IMR-90 (cell line): ENCODE measurements around the gene ANKHD1. TPM values are rescaled to one million over a fixed set of nuclear protein-coding genes. Genes with fewer than 3 reads are reported as not detected.

Experiments
- ATAC-seq: fragments of 200-7000 bp; cut with Tn5 transposase; 2 replicates; pipeline ENCODE4 v1.9.1; 2020; ENCODE audit warnings: low read depth, mild to moderate bottlenecking, moderate library complexity
- BruUV-seq: library from RNA; stranded (reverse); fragments of 400-500 nt; replicated peaks from 2 replicates; lab custom pipeline; 2021; lab: Mats Ljungman, UMichigan
- CTCF ChIA-PET: fragments of 300-600 bp; formaldehyde crosslinking; extraction: SDS; loops from one replicate; lab custom pipeline; 2021; ENCODE audit warnings: antibody characterized with exemption; lab: Yijun Ruan, JAX
- POLR2A ChIA-PET: fragments of 300-600 bp; sonication (Branson Sonifier 250); formaldehyde crosslinking; loops from one replicate; lab custom pipeline; 2022; ENCODE audit warnings: antibody characterized with exemption; ENCODE audit not compliant: unreplicated experiment; lab: Charles Lee
- DNase-seq: peaks from one replicate; pipeline ENCODE4 v3.0.0; 2013
- H2AFZ ChIP-seq: replicated peaks from 2 replicates; pipeline ENCODE3; 2013; ENCODE audit warnings: low read length, mild to moderate bottlenecking; ENCODE audit not compliant: poor library complexity
- H2AK5ac ChIP-seq: 2 replicates; pipeline ENCODE4 v1.6.1; 2013; ENCODE audit warnings: low read depth, low read length, inconsistent platforms
- H2AK9ac ChIP-seq: replicated peaks from 2 replicates; pipeline ENCODE3; 2013; ENCODE audit warnings: mild to moderate bottlenecking, low read depth, low read length, moderate library complexity; ENCODE audit not compliant: poor library complexity
- H2BK120ac ChIP-seq: 2 replicates; pipeline ENCODE4 v1.6.1; 2013; ENCODE audit warnings: low read depth, low read length, inconsistent platforms
- H2BK15ac ChIP-seq: 3 replicates; pipeline ENCODE4 v1.6.1; 2013; ENCODE audit warnings: low read depth, low read length, inconsistent platforms
- H2BK20ac ChIP-seq: 2 replicates; pipeline ENCODE4 v1.6.1; 2013; ENCODE audit warnings: low read depth, mild to moderate bottlenecking, inconsistent platforms, low read length, moderate library complexity
- H2BK5ac ChIP-seq: 2 replicates; pipeline ENCODE4 v1.6.1; 2013; ENCODE audit warnings: mild to moderate bottlenecking, low read depth, low read length, inconsistent platforms; ENCODE audit not compliant: poor library complexity, severe bottlenecking
- H3K14ac ChIP-seq: replicated peaks from 2 replicates; pipeline ENCODE4 v1.6.1; 2013; ENCODE audit warnings: low read depth, low read length, inconsistent platforms
- H3K18ac ChIP-seq: 2 replicates; pipeline ENCODE4 v1.6.1; 2013; ENCODE audit warnings: low read depth, low read length, control low read depth
- H3K23ac ChIP-seq: 2 replicates; pipeline ENCODE4 v1.6.1; 2013; ENCODE audit warnings: low read depth, low read length, inconsistent platforms
- H3K27ac ChIP-seq: 2 replicates; pipeline ENCODE4 v1.5.1; 2013; ENCODE audit warnings: mild to moderate bottlenecking, control low read depth, low read length; ENCODE audit not compliant: insufficient read depth
- H3K27me3 ChIP-seq: 2 replicates; pipeline ENCODE4 v1.6.1; 2013; ENCODE audit warnings: low read length; ENCODE audit not compliant: control insufficient read depth, insufficient read depth
- H3K36me3 ChIP-seq: 2 replicates; pipeline ENCODE4 v1.6.1; 2013; ENCODE audit warnings: low read length, mixed read lengths; ENCODE audit not compliant: control insufficient read depth, insufficient read depth
- H3K4ac ChIP-seq: 2 replicates; pipeline ENCODE4 v1.6.1; 2013; ENCODE audit warnings: low read depth, low read length, inconsistent platforms
- H3K4me1 ChIP-seq: 2 replicates; pipeline ENCODE4 v1.6.1; 2013; ENCODE audit warnings: low read length, mixed read lengths; ENCODE audit not compliant: control insufficient read depth, insufficient read depth
- H3K4me2 ChIP-seq: 2 replicates; pipeline ENCODE4 v1.6.1; 2013; ENCODE audit warnings: low read depth, mild to moderate bottlenecking, control low read depth, low read length, moderate library complexity
- H3K4me3 ChIP-seq: 2 replicates; pipeline ENCODE4 v1.5.1; 2013; ENCODE audit warnings: low read depth, mild to moderate bottlenecking, control low read depth, low read length, moderate library complexity; ENCODE audit not compliant: insufficient read depth
- H3K56ac ChIP-seq: 2 replicates; pipeline ENCODE4 v1.6.1; 2013; ENCODE audit warnings: low read length, inconsistent platforms; ENCODE audit not compliant: insufficient read depth; ENCODE audit errors: extremely low read depth
- H3K79me1 ChIP-seq, 2 experiments: 2 replicates each; pipeline ENCODE4 v1.6.1; 2013; ENCODE audit warnings: low read length in 2 of 2, inconsistent platforms in 1 of 2, low read depth in 1 of 2
- H3K9ac ChIP-seq: 2 replicates; pipeline ENCODE4 v1.6.1; 2013; ENCODE audit warnings: low read depth, low read length, control low read depth
- H3K9me1 ChIP-seq: 2 replicates; pipeline ENCODE4 v1.6.1; 2013; ENCODE audit warnings: low read length, inconsistent platforms; ENCODE audit not compliant: insufficient read depth
- H3K9me3 ChIP-seq: 2 replicates; pipeline ENCODE4 v1.6.1; 2013; ENCODE audit warnings: low read length; ENCODE audit not compliant: control insufficient read depth, insufficient read depth
- H4K20me1 ChIP-seq: 2 replicates; pipeline ENCODE4 v1.6.1; 2013; ENCODE audit warnings: low read length, inconsistent platforms; ENCODE audit not compliant: insufficient read depth
- H4K5ac ChIP-seq: 2 replicates; pipeline ENCODE4 v1.6.1; 2013; ENCODE audit warnings: mild to moderate bottlenecking, low read depth, low read length, control low read depth
- H4K8ac ChIP-seq, 2 experiments: 2 replicates each; pipeline ENCODE4 v1.6.1; 2013; ENCODE audit warnings: low read depth in 2 of 2, low read length in 2 of 2, control low read depth in 1 of 2, inconsistent platforms in 1 of 2
- H4K91ac ChIP-seq: 2 replicates; pipeline ENCODE4 v1.6.1; 2013; ENCODE audit warnings: low read depth, low read length, inconsistent platforms; ENCODE audit not compliant: insufficient read depth
- CEBPB ChIP-seq: IDR thresholded peaks from 2 replicates; pipeline ENCODE4 v1.6.1; 2012; ENCODE audit warnings: low read depth, low read length, improper control_type of control experiment
- MAZ ChIP-seq: IDR thresholded peaks from 2 replicates; pipeline ENCODE4 v1.6.1; 2012; ENCODE audit warnings: low read depth, mild to moderate bottlenecking, low read length, improper control_type of control experiment, moderate library complexity, borderline replicate concordance
- MXI1 ChIP-seq: IDR thresholded peaks from 2 replicates; pipeline ENCODE4 v1.6.1; 2012; ENCODE audit warnings: low read depth, mild to moderate bottlenecking, low read length, moderate library complexity, borderline replicate concordance
- NFE2L2 ChIP-seq: fragments of 150-350 bp; IDR thresholded peaks from 2 replicates; pipeline ENCODE4 v1.6.1; 2016; ENCODE audit warnings: low read depth, mild to moderate bottlenecking, low read length
- RAD21 ChIP-seq: IDR thresholded peaks from 2 replicates; pipeline ENCODE4 v1.6.1; 2012; ENCODE audit warnings: low read length, improper control_type of control experiment
- RCOR1 ChIP-seq: IDR thresholded peaks from 2 replicates; pipeline ENCODE4 v1.6.1; 2012; ENCODE audit warnings: mild to moderate bottlenecking, low read length, improper control_type of control experiment; ENCODE audit not compliant: insufficient replicate concordance
- RFX5 ChIP-seq: IDR thresholded peaks from 2 replicates; pipeline ENCODE4 v1.8.0; 2012; ENCODE audit warnings: low read depth, mild to moderate bottlenecking, low read length, moderate library complexity
- SMC3 ChIP-seq: fragments of 150-350 bp; IDR thresholded peaks from 2 replicates; pipeline ENCODE4 v1.6.1; 2016; ENCODE audit warnings: low read depth, mild to moderate bottlenecking, antibody characterized with exemption, low read length, moderate library complexity
- WGBS, 2 experiments: methylation state at CpG; one replicate each; pipeline versions ENCODE4 v1.1.5 to v1.1.7; 2013; ENCODE audit warnings: missing lambda C conversion rate in 2 of 2; ENCODE audit not compliant: insufficient read length in 1 of 2; ENCODE audit errors: extremely low coverage in 2 of 2; 5-methylcytosine and 5-hydroxymethylcytosine counted together
- dilution Hi-C: fragments of 300-500 bp; cut with HindIII; formaldehyde crosslinking; loops from one replicate; pipeline ENCODE4 v1.14.3; 2018; ENCODE audit warnings: low sequenced_read_pairs; ENCODE audit not compliant: unreplicated experiment
- in situ Hi-C: fragments of 300-500 bp; cut with MboI; formaldehyde crosslinking; loops from 3 replicates; pipeline ENCODE4 v1.14.3; 2019; ENCODE audit warnings: low sequenced_read_pairs, inconsistent platforms, mixed read lengths
- intact Hi-C: fragments of 100-400 bp; cut with micrococcal nuclease; formaldehyde crosslinking; loops from 2 replicates; pipeline ENCODE4 v1.10.0; 2022
- polyA plus RNA-seq, 3 experiments: library from polyadenylated mRNA; depleted of rRNA; stranded (reverse); fragments of >200 nt; gene quantifications; 2 replicates each; pipeline ENCODE4 v1.2.3, GENCODE V29; 2012; ENCODE audit warnings: low replicate concordance in 1 of 3
- total RNA-seq: library from RNA; depleted of rRNA; stranded (reverse); fragments of >200 nt; gene quantifications from 2 replicates; pipeline ENCODE4 v1.2.3, GENCODE V29; 2012
- TF ChIP-seq, protein P1 (sequence below): fragments of 150-350 bp; IDR thresholded peaks from 2 replicates; pipeline ENCODE4 v1.6.1; 2017; ENCODE audit warnings: mild to moderate bottlenecking, antibody characterized with exemption, low read length, low read depth
- TF ChIP-seq, protein P2 (sequence below): conservative IDR thresholded peaks from 2 replicates; pipeline ENCODE4 v1.5.1; 2012; ENCODE audit warnings: mild to moderate bottlenecking, low read depth, low read length, improper control_type of control experiment
- TF ChIP-seq, protein P3 (sequence below): fragments of 150-350 bp; IDR thresholded peaks from 2 replicates; pipeline ENCODE4 v1.6.1; 2016; ENCODE audit warnings: low read depth, mild to moderate bottlenecking, low read length, moderate library complexity, borderline replicate concordance

The ANKHD1 gene
- total and polyA plus RNA-seq, 2 of the 4 experiments (the other 2 are of a cell fraction): 32.1 to 36.7 TPM

- in situ Hi-C loops: loop anchor here (25.0 kb wide), 1 partner anchor 576 kb away; the partner anchor contains the start of gene PSD2
- peak overlapping the region; percentile 82 for H3K4me2 ChIP-seq
- no TSS peak for BruUV-seq
These were observed 38.6 kb upstream of the ANKHD1 start for GRCh38 chr5:140362875-140363630.

More at GRCh38 chr5:140362875-140363630, 38.6 kb upstream of the ANKHD1 start:
- H3K4me1 ChIP-seq: no peaks in the 10 kb centered on the region
- ChIA-PET CTCF (interaction anchor here (0.5 to 1.5 kb wide), 11 partner anchors 9 to 171 kb away, joined by 3 to 10 read pairs (median 3); partner anchors contain the start of gene ANKHD1), POLR2A (interaction anchor here (0.6 kb wide), 1 partner anchor 1827 kb away, joined by 3 read pairs; no protein-coding TSS in a partner anchor)
- peak overlapping the region; percentile 26 for H3K4me3 ChIP-seq
- no peak overlapping the region for H2BK5ac ChIP-seq
- ATAC-seq: peak; percentile 91
- no peak overlapping the region for H2BK15ac ChIP-seq
- H3K9me1 ChIP-seq: no peaks in the 10 kb centered on the region
- intact Hi-C loops (loop anchor here (2.0 kb wide), 1 partner anchor 358 kb away; no protein-coding TSS in a partner anchor), dilution Hi-C loops (no loop called here)
- peak; percentile 58 for TF ChIP-seq RAD21
- no peak for TF ChIP-seq RFX5
- TF ChIP-seq, protein P1, sequence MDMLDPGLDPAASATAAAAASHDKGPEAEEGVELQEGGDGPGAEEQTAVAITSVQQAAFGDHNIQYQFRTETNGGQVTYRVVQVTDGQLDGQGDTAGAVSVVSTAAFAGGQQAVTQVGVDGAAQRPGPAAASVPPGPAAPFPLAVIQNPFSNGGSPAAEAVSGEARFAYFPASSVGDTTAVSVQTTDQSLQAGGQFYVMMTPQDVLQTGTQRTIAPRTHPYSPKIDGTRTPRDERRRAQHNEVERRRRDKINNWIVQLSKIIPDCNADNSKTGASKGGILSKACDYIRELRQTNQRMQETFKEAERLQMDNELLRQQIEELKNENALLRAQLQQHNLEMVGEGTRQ: no peak
- no peak for TF ChIP-seq MAZ
- TF ChIP-seq MXI1: no peak
- TF ChIP-seq, protein P2, sequence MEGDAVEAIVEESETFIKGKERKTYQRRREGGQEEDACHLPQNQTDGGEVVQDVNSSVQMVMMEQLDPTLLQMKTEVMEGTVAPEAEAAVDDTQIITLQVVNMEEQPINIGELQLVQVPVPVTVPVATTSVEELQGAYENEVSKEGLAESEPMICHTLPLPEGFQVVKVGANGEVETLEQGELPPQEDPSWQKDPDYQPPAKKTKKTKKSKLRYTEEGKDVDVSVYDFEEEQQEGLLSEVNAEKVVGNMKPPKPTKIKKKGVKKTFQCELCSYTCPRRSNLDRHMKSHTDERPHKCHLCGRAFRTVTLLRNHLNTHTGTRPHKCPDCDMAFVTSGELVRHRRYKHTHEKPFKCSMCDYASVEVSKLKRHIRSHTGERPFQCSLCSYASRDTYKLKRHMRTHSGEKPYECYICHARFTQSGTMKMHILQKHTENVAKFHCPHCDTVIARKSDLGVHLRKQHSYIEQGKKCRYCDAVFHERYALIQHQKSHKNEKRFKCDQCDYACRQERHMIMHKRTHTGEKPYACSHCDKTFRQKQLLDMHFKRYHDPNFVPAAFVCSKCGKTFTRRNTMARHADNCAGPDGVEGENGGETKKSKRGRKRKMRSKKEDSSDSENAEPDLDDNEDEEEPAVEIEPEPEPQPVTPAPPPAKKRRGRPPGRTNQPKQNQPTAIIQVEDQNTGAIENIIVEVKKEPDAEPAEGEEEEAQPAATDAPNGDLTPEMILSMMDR: peak; percentile 85
- TF ChIP-seq CEBPB: no peak
- TF ChIP-seq, protein P3, sequence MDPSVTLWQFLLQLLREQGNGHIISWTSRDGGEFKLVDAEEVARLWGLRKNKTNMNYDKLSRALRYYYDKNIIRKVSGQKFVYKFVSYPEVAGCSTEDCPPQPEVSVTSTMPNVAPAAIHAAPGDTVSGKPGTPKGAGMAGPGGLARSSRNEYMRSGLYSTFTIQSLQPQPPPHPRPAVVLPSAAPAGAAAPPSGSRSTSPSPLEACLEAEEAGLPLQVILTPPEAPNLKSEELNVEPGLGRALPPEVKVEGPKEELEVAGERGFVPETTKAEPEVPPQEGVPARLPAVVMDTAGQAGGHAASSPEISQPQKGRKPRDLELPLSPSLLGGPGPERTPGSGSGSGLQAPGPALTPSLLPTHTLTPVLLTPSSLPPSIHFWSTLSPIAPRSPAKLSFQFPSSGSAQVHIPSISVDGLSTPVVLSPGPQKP: no peak
- peak; percentile 34; the same call in 1 of the 2 replicates for TF ChIP-seq SMC3
- TF ChIP-seq RCOR1: no peak
- TF ChIP-seq NFE2L2: no peak
- no peak overlapping the region for H3K56ac ChIP-seq
- H3K23ac ChIP-seq: no peak overlapping the region
- H3K79me1 ChIP-seq: no peaks in the 10 kb centered on the region
- H3K18ac ChIP-seq: no peak overlapping the region
- peak overlapping the region; percentile 9; the same call in 1 of the 2 replicates for H3K4ac ChIP-seq
- no peak overlapping the region for H4K5ac ChIP-seq
- no peak overlapping the region for H2AK5ac ChIP-seq
- no peak overlapping the region for H2BK120ac ChIP-seq
- peak overlapping the region; percentile 88 for H2AK9ac ChIP-seq
- no peaks in the 10 kb centered on the region for H4K20me1 ChIP-seq
- H3K9ac ChIP-seq: 0 out of 2 replicates have a peak overlapping the region, but pooled peaks have one; percentile 1
- peaks cover 17% of the 10 kb centered on the region; the same call in 1 of the 2 replicates for H3K27me3 ChIP-seq
- WGBS, 2 experiments: 4% methylated on average over 13 of the region's 29 CpGs; no CpG with 5 or more reads in 1 of the 2 experiments
- DNase-seq: peak; percentile 46
- H4K91ac ChIP-seq: no peak overlapping the region
- H3K36me3 ChIP-seq: no peaks in the 10 kb centered on the region
- no peak overlapping the region for H3K27ac ChIP-seq
- H2AFZ ChIP-seq: peak overlapping the region; percentile 97
- H4K8ac ChIP-seq: no peak overlapping the region
- no peak overlapping the region for H2BK20ac ChIP-seq
- H3K14ac ChIP-seq: no peak overlapping the region
- no peaks in the 10 kb centered on the region for H3K9me3 ChIP-seq
